HG03460 (cell line): Measurements from ENCODE around the gene TLR9.
"Not testable (repeated sequence)": the region's sequence is repeated elsewhere in the genome, so short reads cannot be mapped to it uniquely, and the experiment has no call there.

Source experiments
- ATAC-seq: cut with Tn5 transposase; IDR thresholded peaks from one replicate; pipeline ENCODE4 v1.9.1; 2021; ENCODE audit not compliant: unreplicated experiment

TLR9 gene

GRCh38 chr3:52197499-52197841, 28.0 kb downstream of the TLR9 start:
- no peak for ATAC-seq

- ATAC-seq, result no peak
Observed at GRCh38 chr3:52196977-52197376, 28.5 kb downstream of the TLR9 start.

- no peak for ATAC-seq
Observed at GRCh38 chr3:52195823-52196331, 29.6 kb downstream of the TLR9 start.

GRCh38 chr3:52195291-52195597, 30.2 kb downstream of the TLR9 start:
- no peak for ATAC-seq

- no peak for ATAC-seq
Observed at GRCh38 chr3:52194485-52195290, 30.8 kb downstream of the TLR9 start.

- ATAC-seq, result no peak
Observed at GRCh38 chr3:52193065-52193464, 32.4 kb downstream of the TLR9 start.

GRCh38 chr3:52191663-52192062, 33.8 kb downstream of the TLR9 start:
- ATAC-seq, result no peak

- ATAC-seq, result no peak
Observed at GRCh38 chr3:52190294-52191074, 35.0 kb downstream of the TLR9 start.

- ATAC-seq, result no peak
Observed at GRCh38 chr3:52188556-52188955, 36.9 kb downstream of the TLR9 start.

- no peak for ATAC-seq
Observed at GRCh38 chr3:52186729-52187128, 38.7 kb downstream of the TLR9 start.

- no peak for ATAC-seq
Observed at GRCh38 chr3:52185837-52186236, 39.6 kb downstream of the TLR9 start.

- no peak for ATAC-seq
Observed at GRCh38 chr3:52185311-52185710, 40.1 kb downstream of the TLR9 start.

GRCh38 chr3:52184690-52185089, 40.8 kb downstream of the TLR9 start:
- ATAC-seq, result no peak

GRCh38 chr3:52183786-52184445, 41.5 kb downstream of the TLR9 start:
- no peak for ATAC-seq

- ATAC-seq, result no peak
Observed at GRCh38 chr3:52182691-52183090, 42.8 kb downstream of the TLR9 start.

- no peak for ATAC-seq
Observed at GRCh38 chr3:52182196-52182595, 43.2 kb downstream of the TLR9 start.

- ATAC-seq, result no peak
Observed at GRCh38 chr3:52181543-52181942, 43.9 kb downstream of the TLR9 start.

- ATAC-seq, result no peak
Observed at GRCh38 chr3:52178537-52178936, 46.9 kb downstream of the TLR9 start.

GRCh38 chr3:52178126-52178525, 47.3 kb downstream of the TLR9 start:
- ATAC-seq, result not testable (repeated sequence)

GRCh38 chr3:52177701-52178042, 47.8 kb downstream of the TLR9 start:
- ATAC-seq, result no peak

GRCh38 chr3:52176951-52177700, 48.3 kb downstream of the TLR9 start:
- ATAC-seq, result no peak
